Bladder microvascular endothelial cell (primary cell): ENCODE results near the gene EID2B. TPM values are rescaled to one million over a fixed set of nuclear protein-coding genes. Genes with fewer than 3 reads are reported as not detected.

ENCODE experiments used
- total RNA-seq: library from RNA; depleted of rRNA; stranded (reverse); fragments of >200 nt; gene quantifications from 2 replicates; pipeline ENCODE4 v1.2.3, GENCODE V29; 2014

The EID2B gene
- total RNA-seq = 2.5 and 3.4 TPM in 2 replicates

GRCh38 chr19:39532233-39533002 is at the start of gene EID2B:
TSS of gene EID2B (minus strand) at chr19:39532852. CDS start at chr19:39532802, 50 bp downstream.

GRCh38 chr19:39539518-39540332 is 7.1 kb upstream of the EID2B start, which contains the start of gene EID2:
TSS of gene EID2 (minus strand) at chr19:39540161. CDS start at chr19:39540079, 82 bp downstream.

GRCh38 chr19:39514840-39515550 is 17.7 kb downstream of the EID2B start, which contains the start of gene SELENOV:
TSS of gene SELENOV (plus strand) at chr19:39515139. CDS start at chr19:39515213, 74 bp downstream.

GRCh38 chr19:39498798-39499642 is 33.6 kb downstream of the EID2B start, which contains the start of gene DLL3:
TSS of gene DLL3 (plus strand) at chr19:39498947. CDS start at chr19:39498975, 28 bp downstream.

Other genes starting within 250 kb of the EID2B start
- gene IFNL1, start 236.4 kb downstream of the EID2B start, total RNA-seq = not detected in 2 replicates
- gene LRFN1, start 212.0 kb downstream of the EID2B start, total RNA-seq = 0.32 and 0.88 TPM in 2 replicates
- 104 and 212 TPM in 2 replicates for gene GMFG, start 196.8 kb downstream of the EID2B start, total RNA-seq
- 23.3 and 39.3 TPM in 2 replicates for gene SAMD4B, start 190.4 kb downstream of the EID2B start, total RNA-seq
- gene PAF1, start 141.7 kb downstream of the EID2B start, total RNA-seq = 31.6 and 34.5 TPM in 2 replicates
- 8.7 and 11.2 TPM in 2 replicates for gene MED29, start 141.5 kb downstream of the EID2B start, total RNA-seq
- gene ZFP36, start 126.0 kb downstream of the EID2B start, total RNA-seq = 0.49 and 1.9 TPM in 2 replicates
- 7.8 and 24.2 TPM in 2 replicates for gene PLEKHG2, start 120.2 kb downstream of the EID2B start, total RNA-seq
- 29.8 and 80.1 TPM in 2 replicates for gene RPS16, start 96.9 kb downstream of the EID2B start, total RNA-seq
- 39.0 and 72.6 TPM in 2 replicates for gene SUPT5H, start 87.3 kb downstream of the EID2B start, total RNA-seq
- 49.1 and 62.5 TPM in 2 replicates for gene TIMM50, start 52.0 kb downstream of the EID2B start, total RNA-seq
- gene DLL3, start 33.9 kb downstream of the EID2B start, total RNA-seq = 0.19 and 0.32 TPM in 2 replicates
- gene SELENOV, start 17.7 kb downstream of the EID2B start, total RNA-seq = not detected in 2 replicates
- gene EID2, start 7.3 kb upstream of the EID2B start, total RNA-seq = 12.5 and 12.9 TPM in 2 replicates
- not detected in 2 replicates for gene LGALS13, start 69.7 kb upstream of the EID2B start, total RNA-seq
- gene LGALS16, start 123.1 kb upstream of the EID2B start, total RNA-seq = not detected in 2 replicates
- not detected in 2 replicates for gene LGALS14, start 171.6 kb upstream of the EID2B start, total RNA-seq
- gene CLC, start 205.2 kb upstream of the EID2B start, total RNA-seq = not detected in 2 replicates
- gene LEUTX, start 246.0 kb upstream of the EID2B start, total RNA-seq = not detected in 2 replicates